Measurements from ENCODE around the gene EGFL7.

DNA sequence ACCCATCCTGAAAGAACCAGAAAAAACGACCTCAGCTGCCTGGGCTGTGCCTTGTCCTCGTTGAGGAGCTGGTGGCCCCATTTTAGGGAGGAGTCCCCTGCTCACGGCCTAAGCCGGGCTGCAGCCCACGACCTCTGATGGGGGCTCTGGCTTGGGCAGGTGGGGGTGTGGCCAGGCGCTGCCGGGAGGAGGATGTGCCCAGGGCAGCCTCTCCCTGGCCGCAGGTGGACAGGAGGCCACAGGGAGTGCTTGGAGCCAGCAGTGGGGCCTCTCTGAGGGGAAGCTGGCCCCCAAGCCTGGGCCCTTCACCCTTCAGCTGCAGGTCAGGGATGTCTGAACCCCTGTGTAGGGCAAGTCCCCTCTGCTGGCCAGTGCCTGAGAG, 52.2 kb downstream of the EGFL7 start:
- no peak for TF ChIP-seq CTCF (IDR thresholded peaks at IDR 0.05)
- TF ChIP-seq POLR2A (IDR thresholded peaks at IDR 0.05) = no peak
